SK-N-SH (cell line): Measurements from ENCODE around the gene ADAMTS9. TPM values are rescaled to one million over a fixed set of nuclear protein-coding genes. Genes with fewer than 3 reads are reported as not detected.

Experiments used
- CTCF ChIA-PET: fragments of 300-600, 350-600 bp; formaldehyde crosslinking; extraction: SDS; loops from one replicate; lab custom pipeline; 2021; lab: Yijun Ruan, JAX
- POLR2A ChIA-PET: fragments of 350-600 bp; sonication (Branson Sonifier 250); formaldehyde crosslinking; extraction: SDS; loops from one replicate; lab custom pipeline; 2020; ENCODE audit warnings: antibody characterized with exemption, inconsistent platforms; lab: Yijun Ruan, JAX
- DNase-seq: peaks from one replicate; pipeline ENCODE4 v3.0.0; 2012
- H2AFZ ChIP-seq: fragments of 200-600 bp; sonication (generic); 2 replicates; pipeline ENCODE4 v1.8.1; 2016; ENCODE audit warnings: antibody characterized with exemption, mild to moderate bottlenecking, low read depth
- H3F3A ChIP-seq: fragments of 200-600 bp; sonication (generic); replicated peaks from 2 replicates; pipeline ENCODE3; 2016; ENCODE audit warnings: antibody characterized with exemption, mild to moderate bottlenecking; ENCODE audit not compliant: insufficient read depth
- H3K27ac ChIP-seq, 2 experiments: fragments of 200-500 bp in 1 of 2; fragments of 200-600 bp in 1 of 2; sonication (Bioruptor generic) in 1 of 2; sonication (generic), shearing (Covaris generic) in 1 of 2; 2 replicates each; pipeline versions ENCODE4 v1.5.1 to v1.6.1; 2014 to 2016; ENCODE audit warnings: low read depth in 2 of 2, inconsistent platforms in 1 of 2, low read length in 1 of 2, mild to moderate bottlenecking in 1 of 2, mixed read lengths in 1 of 2
- H3K27me3 ChIP-seq: fragments of 200-600 bp; sonication (generic), shearing (Covaris generic); 2 replicates; pipeline ENCODE4 v1.6.1; 2016; ENCODE audit warnings: mixed run types; ENCODE audit not compliant: insufficient read depth
- H3K36me3 ChIP-seq, 2 experiments: fragments of 200-500 bp in 1 of 2; fragments of 200-600 bp in 1 of 2; sonication (Bioruptor generic) in 1 of 2; sonication (generic) in 1 of 2; replicated peaks in 1 of 2; 2 replicates each; pipeline versions ENCODE3 to v1.5.1; 2014 to 2016; ENCODE audit warnings: low read length in 1 of 2, mild to moderate bottlenecking in 1 of 2; ENCODE audit not compliant: insufficient read depth in 2 of 2, control insufficient read depth in 1 of 2
- H3K4me1 ChIP-seq, 2 experiments: fragments of 200-500 bp in 1 of 2; fragments of 200-600 bp in 1 of 2; sonication (Bioruptor generic) in 1 of 2; sonication (generic), shearing (Covaris generic) in 1 of 2; 2 replicates each; pipeline versions ENCODE4 v1.5.1 to v1.6.1; 2014 to 2016; ENCODE audit warnings: low read depth in 1 of 2, low read length in 1 of 2, mixed run types in 1 of 2; ENCODE audit not compliant: insufficient read depth in 2 of 2, control insufficient read depth in 1 of 2
- H3K4me2 ChIP-seq: fragments of 200-600 bp; sonication (generic), shearing (Covaris generic); 2 replicates; pipeline ENCODE4 v1.6.1; 2017; ENCODE audit warnings: mixed run types
- H3K4me3 ChIP-seq, 2 experiments: fragments of 200-500 bp in 1 of 2; fragments of 200-600 bp in 1 of 2; sonication (Bioruptor generic) in 1 of 2; sonication (generic), shearing (Covaris generic) in 1 of 2; 2 replicates each; pipeline versions ENCODE4 v1.5.1 to v1.8.1; 2014 to 2016; ENCODE audit warnings: low read depth in 2 of 2, inconsistent platforms in 1 of 2, low read length in 1 of 2, mild to moderate bottlenecking in 1 of 2, mixed read lengths in 1 of 2, moderate library complexity in 1 of 2
- H3K79me2 ChIP-seq: fragments of 200-600 bp; sonication (generic); 2 replicates; pipeline ENCODE4 v1.8.1; 2017; ENCODE audit warnings: mild to moderate bottlenecking; ENCODE audit not compliant: insufficient read depth
- H3K9ac ChIP-seq: fragments of 200-600 bp; sonication (generic); 2 replicates; pipeline ENCODE4 v1.6.1; 2017; ENCODE audit warnings: mixed run types
- H3K9me2 ChIP-seq: fragments of 200-600 bp; sonication (generic); 2 replicates; pipeline ENCODE4 v1.6.1; 2017; ENCODE audit warnings: mixed run types
- H3K9me3 ChIP-seq: fragments of 200-600 bp; sonication (generic); 2 replicates; pipeline ENCODE4 v1.6.1; 2017; ENCODE audit warnings: mixed run types, mild to moderate bottlenecking, moderate library complexity
- H4K20me1 ChIP-seq: fragments of 200-600 bp; sonication (generic); 2 replicates; pipeline ENCODE4 v1.6.1; 2017; ENCODE audit warnings: mild to moderate bottlenecking, mixed run types; ENCODE audit not compliant: insufficient read depth
- FOSL2 ChIP-seq: IDR thresholded peaks from 2 replicates; pipeline ENCODE4 v1.4.0; 2012; ENCODE audit warnings: low read depth, mild to moderate bottlenecking, moderate library complexity, borderline replicate concordance
- FOXM1 ChIP-seq: IDR thresholded peaks from 2 replicates; pipeline ENCODE4 v1.4.0; 2012; ENCODE audit warnings: low read depth, mild to moderate bottlenecking
- MEF2A ChIP-seq: IDR thresholded peaks from 2 replicates; pipeline ENCODE4 v1.4.0; 2012; ENCODE audit warnings: low read depth, borderline replicate concordance
- NFIC ChIP-seq: IDR thresholded peaks from 2 replicates; pipeline ENCODE4 v1.4.0; 2012; ENCODE audit warnings: borderline replicate concordance
- RAD21 ChIP-seq: IDR thresholded peaks from 2 replicates; pipeline ENCODE4 v1.6.1; 2012; ENCODE audit warnings: mild to moderate bottlenecking, low read length
- RCOR1 ChIP-seq: fragments of 150-350 bp; IDR thresholded peaks from 2 replicates; pipeline ENCODE4 v1.6.1; 2017; ENCODE audit warnings: antibody characterized with exemption, low read length
- RFX5 ChIP-seq: IDR thresholded peaks from 2 replicates; pipeline ENCODE4 v1.6.1; 2012; ENCODE audit warnings: mild to moderate bottlenecking, improper control_type of control experiment, low read length
- SMC3 ChIP-seq: IDR thresholded peaks from 2 replicates; pipeline ENCODE4 v1.6.1; 2012; ENCODE audit warnings: low read depth, low read length, improper control_type of control experiment
- TEAD4 ChIP-seq: IDR thresholded peaks from 2 replicates; pipeline ENCODE4 v1.4.0; 2012; ENCODE audit warnings: mild to moderate bottlenecking, borderline replicate concordance; ENCODE audit not compliant: insufficient read depth
- WGBS: methylation state at CpG from one replicate; pipeline ENCODE4 v1.1.6; 2017; ENCODE audit warnings: low lambda C conversion rate; 5-methylcytosine and 5-hydroxymethylcytosine counted together
- polyA plus RNA-seq, 3 experiments: library from polyadenylated mRNA; depleted of rRNA; stranded (reverse); fragments of >200 nt; gene quantifications; 2 replicates each; pipeline ENCODE4 v1.2.3, GENCODE V29; 2012
- TF ChIP-seq, protein P1 (sequence below): IDR thresholded peaks from 2 replicates; pipeline ENCODE4 v1.6.1; 2012; ENCODE audit warnings: mild to moderate bottlenecking, low read depth, low read length, moderate library complexity

ADAMTS9 gene
- polyA plus RNA-seq, 1 of the 3 experiments (the other 2 are of a cell fraction), result 4.1 TPM

DNA sequence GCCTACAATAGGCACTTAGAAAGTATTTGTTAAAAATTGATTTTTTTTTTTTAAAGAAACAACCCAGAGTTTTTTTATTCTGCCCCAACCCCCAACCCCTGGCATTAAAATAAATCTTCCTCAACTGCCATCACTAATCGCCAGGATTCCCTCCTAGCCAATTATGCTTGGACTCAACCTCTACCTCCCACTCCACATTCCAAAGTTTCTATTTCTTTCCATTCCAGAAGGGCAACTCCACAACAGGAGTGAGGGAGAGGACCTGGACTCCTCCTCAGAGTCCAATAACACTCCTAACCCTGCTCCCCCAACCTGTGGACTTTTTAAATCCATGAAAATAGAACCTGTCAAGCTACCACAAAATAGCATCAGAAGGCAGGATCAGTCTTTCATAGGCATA is 99.4 kb downstream of the ADAMTS9 start:
- Histone ChIP-seq H3K9ac (no peak overlapping the region), H3K4me1 (peaks cover 0 to 7% of the 10 kb centered on the region in 2 experiments; a peak in 2 of 4 replicates), H3K79me2 (no peaks in the 10 kb centered on the region), H3F3A (no peaks in the 10 kb centered on the region), H3K36me3 (peaks cover 4 to 50% of the 10 kb centered on the region in 2 experiments), H3K9me3 (no peaks in the 10 kb centered on the region), H3K4me3 (no peak overlapping the region), H3K9me2 (no peaks in the 10 kb centered on the region), H3K27ac (peak overlapping the region in 1 of 2 experiments; percentile 22; a peak in 1 of 4 replicates), H4K20me1 (no peaks in the 10 kb centered on the region), H3K27me3 (no peaks in the 10 kb centered on the region), H2AFZ (no peak overlapping the region), H3K4me2 (no peak overlapping the region)
- CTCF ChIA-PET, result interaction anchor here (0.6 kb wide), 1 partner anchor 844 kb away, joined by 3 read pairs; no protein-coding TSS in a partner anchor
- POLR2A ChIA-PET, result no interaction called here
- TF ChIP-seq RFX5, result no peak
- WGBS, result 93% methylated on average over 1 of the region's 1 CpG
- DNase-seq, result no peak

DNA sequence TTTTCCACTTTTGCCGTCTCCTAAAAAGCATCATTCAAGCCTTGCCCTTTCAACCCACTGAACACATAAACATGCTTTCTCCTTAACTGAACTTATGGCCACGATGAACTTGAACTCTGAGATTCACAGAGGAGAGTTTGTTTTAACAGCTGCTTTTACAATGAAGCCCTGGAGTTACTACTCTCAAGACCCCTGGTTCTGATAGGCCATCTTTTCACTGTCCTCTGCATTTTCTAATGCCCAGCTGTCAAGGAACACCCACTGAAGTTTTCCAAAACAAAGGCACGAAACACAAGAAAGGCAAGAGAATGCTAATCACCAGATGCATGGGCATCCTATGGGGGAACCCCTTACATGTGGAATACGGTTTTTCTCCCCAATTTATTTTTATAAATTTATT is 100.8 kb downstream of the ADAMTS9 start:
- POLR2A ChIA-PET, result no interaction called here
- H3K27me3 ChIP-seq, result no peaks in the 10 kb centered on the region
- H2AFZ ChIP-seq, result no peak overlapping the region
- no peak for DNase-seq
- no peak overlapping the region for H3K4me2 ChIP-seq
- H3K4me1 ChIP-seq, result peaks cover 0 to 7% of the 10 kb centered on the region in 2 experiments; a peak in 2 of 4 replicates
- no peaks in the 10 kb centered on the region for H3K9me2 ChIP-seq
- H3K27ac ChIP-seq, result peak overlapping the region in 1 of 2 experiments; percentile 22; a peak in 1 of 4 replicates
- no peak overlapping the region for H3K4me3 ChIP-seq
- CTCF ChIA-PET, result interaction anchor here (1.1 kb wide), 1 partner anchor 11 kb away, joined by 5 read pairs; no protein-coding TSS in a partner anchor
- H4K20me1 ChIP-seq, result no peaks in the 10 kb centered on the region
- H3K36me3 ChIP-seq, result peaks cover 0 to 37% of the 10 kb centered on the region in 2 experiments
- 79% methylated on average over 4 of the region's 4 CpGs for WGBS
- H3K9me3 ChIP-seq, result no peaks in the 10 kb centered on the region
- H3F3A ChIP-seq, result no peaks in the 10 kb centered on the region
- no peaks in the 10 kb centered on the region for H3K79me2 ChIP-seq
- H3K9ac ChIP-seq, result no peak overlapping the region
- TF ChIP-seq FOSL2, result no peak
- no peak for TF ChIP-seq FOXM1
- no peak for TF ChIP-seq RCOR1
- no peak for TF ChIP-seq NFIC
- no peak for TF ChIP-seq SMC3
- no peak for TF ChIP-seq TEAD4
- TF ChIP-seq RAD21, result no peak
- TF ChIP-seq, protein P1, sequence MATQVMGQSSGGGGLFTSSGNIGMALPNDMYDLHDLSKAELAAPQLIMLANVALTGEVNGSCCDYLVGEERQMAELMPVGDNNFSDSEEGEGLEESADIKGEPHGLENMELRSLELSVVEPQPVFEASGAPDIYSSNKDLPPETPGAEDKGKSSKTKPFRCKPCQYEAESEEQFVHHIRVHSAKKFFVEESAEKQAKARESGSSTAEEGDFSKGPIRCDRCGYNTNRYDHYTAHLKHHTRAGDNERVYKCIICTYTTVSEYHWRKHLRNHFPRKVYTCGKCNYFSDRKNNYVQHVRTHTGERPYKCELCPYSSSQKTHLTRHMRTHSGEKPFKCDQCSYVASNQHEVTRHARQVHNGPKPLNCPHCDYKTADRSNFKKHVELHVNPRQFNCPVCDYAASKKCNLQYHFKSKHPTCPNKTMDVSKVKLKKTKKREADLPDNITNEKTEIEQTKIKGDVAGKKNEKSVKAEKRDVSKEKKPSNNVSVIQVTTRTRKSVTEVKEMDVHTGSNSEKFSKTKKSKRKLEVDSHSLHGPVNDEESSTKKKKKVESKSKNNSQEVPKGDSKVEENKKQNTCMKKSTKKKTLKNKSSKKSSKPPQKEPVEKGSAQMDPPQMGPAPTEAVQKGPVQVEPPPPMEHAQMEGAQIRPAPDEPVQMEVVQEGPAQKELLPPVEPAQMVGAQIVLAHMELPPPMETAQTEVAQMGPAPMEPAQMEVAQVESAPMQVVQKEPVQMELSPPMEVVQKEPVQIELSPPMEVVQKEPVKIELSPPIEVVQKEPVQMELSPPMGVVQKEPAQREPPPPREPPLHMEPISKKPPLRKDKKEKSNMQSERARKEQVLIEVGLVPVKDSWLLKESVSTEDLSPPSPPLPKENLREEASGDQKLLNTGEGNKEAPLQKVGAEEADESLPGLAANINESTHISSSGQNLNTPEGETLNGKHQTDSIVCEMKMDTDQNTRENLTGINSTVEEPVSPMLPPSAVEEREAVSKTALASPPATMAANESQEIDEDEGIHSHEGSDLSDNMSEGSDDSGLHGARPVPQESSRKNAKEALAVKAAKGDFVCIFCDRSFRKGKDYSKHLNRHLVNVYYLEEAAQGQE, result no peak
- TF ChIP-seq MEF2A, result no peak
